ENCODE results near the gene PRAC1. TPM values are rescaled to one million over a fixed set of nuclear protein-coding genes. Genes with fewer than 3 reads are reported as not detected.

The PRAC1 gene
- total RNA-seq, 3 donors from 2014 or later: not detected

DNA sequence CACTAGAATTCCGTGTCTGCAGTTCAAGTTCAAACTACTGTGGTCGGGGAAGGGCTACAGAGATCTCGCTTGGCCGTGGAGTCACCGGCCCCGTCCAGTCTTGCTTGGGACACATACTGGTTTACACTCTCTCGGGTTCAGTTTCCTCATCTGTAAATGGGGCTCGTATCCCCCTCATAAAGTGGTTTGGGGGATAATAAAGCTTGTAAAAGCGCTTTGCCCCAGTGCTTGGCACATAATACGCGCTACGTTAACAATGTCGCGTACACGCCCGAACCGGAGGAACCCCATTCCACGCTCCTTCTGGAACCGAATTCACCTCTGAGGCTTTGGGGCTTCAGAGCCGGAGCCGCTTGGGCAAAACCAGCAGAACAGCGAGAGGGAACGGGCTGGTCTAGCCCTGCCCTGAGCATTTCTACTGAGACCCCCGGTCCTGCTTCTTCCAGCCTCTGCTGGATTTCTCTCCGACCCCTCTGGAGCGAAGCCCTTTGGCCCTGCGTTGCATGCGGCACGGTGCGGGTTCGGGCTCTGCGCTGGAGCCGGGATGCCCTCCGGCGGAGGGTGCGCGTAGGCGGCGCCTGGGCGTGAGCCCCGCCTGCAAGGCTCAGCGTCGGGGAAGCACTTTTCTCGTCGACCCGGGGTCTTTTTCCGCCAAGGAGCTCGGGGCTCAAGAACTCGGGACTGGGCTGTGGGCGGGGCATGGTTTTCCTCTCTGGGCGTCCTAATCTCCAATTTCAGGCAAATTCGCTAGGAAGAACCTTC, 32.4 kb upstream of the PRAC1 start:
- DNase-seq (ENCODE audit: low spot score in 2 of 2): no peak
- H3K27ac ChIP-seq: no peak overlapping the region
- H3K4me1 ChIP-seq: no peaks in the 10 kb centered on the region
- intact Hi-C loops (cut with DNase I; ENCODE audit: low total_unique reads): no loop called here
- no peaks in the 10 kb centered on the region for H3K36me3 ChIP-seq
- H3K27me3 ChIP-seq: peaks cover 13 to 91% of the 10 kb centered on the region in 2 donors
- no peak for TF ChIP-seq POLR2A (IDR thresholded peaks at IDR 0.05)
- TF ChIP-seq, protein P1, sequence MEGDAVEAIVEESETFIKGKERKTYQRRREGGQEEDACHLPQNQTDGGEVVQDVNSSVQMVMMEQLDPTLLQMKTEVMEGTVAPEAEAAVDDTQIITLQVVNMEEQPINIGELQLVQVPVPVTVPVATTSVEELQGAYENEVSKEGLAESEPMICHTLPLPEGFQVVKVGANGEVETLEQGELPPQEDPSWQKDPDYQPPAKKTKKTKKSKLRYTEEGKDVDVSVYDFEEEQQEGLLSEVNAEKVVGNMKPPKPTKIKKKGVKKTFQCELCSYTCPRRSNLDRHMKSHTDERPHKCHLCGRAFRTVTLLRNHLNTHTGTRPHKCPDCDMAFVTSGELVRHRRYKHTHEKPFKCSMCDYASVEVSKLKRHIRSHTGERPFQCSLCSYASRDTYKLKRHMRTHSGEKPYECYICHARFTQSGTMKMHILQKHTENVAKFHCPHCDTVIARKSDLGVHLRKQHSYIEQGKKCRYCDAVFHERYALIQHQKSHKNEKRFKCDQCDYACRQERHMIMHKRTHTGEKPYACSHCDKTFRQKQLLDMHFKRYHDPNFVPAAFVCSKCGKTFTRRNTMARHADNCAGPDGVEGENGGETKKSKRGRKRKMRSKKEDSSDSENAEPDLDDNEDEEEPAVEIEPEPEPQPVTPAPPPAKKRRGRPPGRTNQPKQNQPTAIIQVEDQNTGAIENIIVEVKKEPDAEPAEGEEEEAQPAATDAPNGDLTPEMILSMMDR (IDR thresholded peaks at IDR 0.05): no peak
- H3K9me3 ChIP-seq: no peaks in the 10 kb centered on the region
- peak overlapping the region in 1 of 3 donors; percentile 0 for H3K4me3 ChIP-seq

GRCh38 chr17:48753794-48754499, 31.6 kb upstream of the PRAC1 start:
- no peak for DNase-seq (ENCODE audit: low spot score in 2 of 2)
- H3K27me3 ChIP-seq: peaks cover 15 to 92% of the 10 kb centered on the region in 2 donors
- TF ChIP-seq POLR2A (IDR thresholded peaks at IDR 0.05) (no peak), POLR2AphosphoS5 (IDR thresholded peaks at IDR 0.05) (no peak)
- TF ChIP-seq, protein P1 (IDR thresholded peaks at IDR 0.05): no peak
- H3K27ac ChIP-seq: no peak overlapping the region
- intact Hi-C loops (cut with DNase I; ENCODE audit: low total_unique reads): no loop called here
- H3K4me3 ChIP-seq: no peak overlapping the region
- no peaks in the 10 kb centered on the region for H3K9me3 ChIP-seq
- no peaks in the 10 kb centered on the region for H3K36me3 ChIP-seq
- H3K4me1 ChIP-seq: no peaks in the 10 kb centered on the region

GRCh38 chr17:48752399-48753288, 30.3 kb upstream of the PRAC1 start:
- no peak for DNase-seq (ENCODE audit: low spot score in 2 of 2)
- peaks cover 18 to 98% of the 10 kb centered on the region in 2 donors for H3K27me3 ChIP-seq
- no peaks in the 10 kb centered on the region for H3K36me3 ChIP-seq
- intact Hi-C loops (cut with DNase I; ENCODE audit: low total_unique reads): no loop called here
- no peaks in the 10 kb centered on the region for H3K9me3 ChIP-seq
- H3K27ac ChIP-seq: no peak overlapping the region
- TF ChIP-seq POLR2AphosphoS5 (IDR thresholded peaks at IDR 0.05) (no peak), POLR2A (IDR thresholded peaks at IDR 0.05) (no peak)
- TF ChIP-seq, protein P1 (IDR thresholded peaks at IDR 0.05): no peak
- H3K4me3 ChIP-seq: no peak overlapping the region
- H3K4me1 ChIP-seq: no peaks in the 10 kb centered on the region

GRCh38 chr17:48751733-48752398, 29.5 kb upstream of the PRAC1 start:
- intact Hi-C loops (cut with DNase I; ENCODE audit: low total_unique reads): no loop called here
- H3K4me3 ChIP-seq: no peak overlapping the region
- H3K36me3 ChIP-seq: no peaks in the 10 kb centered on the region
- no peak overlapping the region for H3K27ac ChIP-seq
- TF ChIP-seq, protein P1 (IDR thresholded peaks at IDR 0.05): no peak
- no peak for TF ChIP-seq POLR2A (IDR thresholded peaks at IDR 0.05)
- TF ChIP-seq POLR2AphosphoS5 (IDR thresholded peaks at IDR 0.05): no peak
- no peak for DNase-seq (ENCODE audit: low spot score in 2 of 2)
- peaks cover 19 to 100% of the 10 kb centered on the region in 2 donors for H3K27me3 ChIP-seq
- H3K4me1 ChIP-seq: no peaks in the 10 kb centered on the region
- no peaks in the 10 kb centered on the region for H3K9me3 ChIP-seq
